Endodermal cell (in vitro differentiated cells): ENCODE results near the gene HOXA4. TPM values are rescaled to one million over a fixed set of nuclear protein-coding genes. Genes with fewer than 3 reads are reported as not detected.

Source experiments
- DNase-seq: peaks from one replicate; pipeline ENCODE4 v3.0.0-alpha.2; 2017
- H3K27ac ChIP-seq: 2 replicates; pipeline ENCODE4 v1.5.1; 2013; ENCODE audit warnings: mild to moderate bottlenecking, low read depth, low read length, moderate library complexity
- H3K27me3 ChIP-seq: 2 replicates; pipeline ENCODE4 v1.6.1; 2013; ENCODE audit warnings: mild to moderate bottlenecking, low read length, moderate library complexity; ENCODE audit not compliant: insufficient read depth, control insufficient read depth, poor library complexity, severe bottlenecking
- H3K36me3 ChIP-seq: 2 replicates; pipeline ENCODE4 v1.7.0; 2013; ENCODE audit warnings: mild to moderate bottlenecking, low read length, moderate library complexity; ENCODE audit not compliant: control insufficient read depth, insufficient read depth
- H3K4me1 ChIP-seq: one replicate; pipeline ENCODE4 v1.7.0; 2013; ENCODE audit warnings: low read length; ENCODE audit not compliant: control insufficient read depth, insufficient read depth
- H3K4me3 ChIP-seq: 2 replicates; pipeline ENCODE4 v1.5.1; 2013; ENCODE audit warnings: mild to moderate bottlenecking, low read length, moderate library complexity
- H3K9ac ChIP-seq: 2 replicates; pipeline ENCODE4 v1.6.1; 2013; ENCODE audit warnings: mild to moderate bottlenecking, low read length, moderate library complexity; ENCODE audit not compliant: poor library complexity, severe bottlenecking; ENCODE audit errors: extremely low read depth
- H3K9me3 ChIP-seq: 2 replicates; pipeline ENCODE4 v1.6.1; 2013; ENCODE audit warnings: mild to moderate bottlenecking, low read length, moderate library complexity; ENCODE audit not compliant: control insufficient read depth
- H3K27ac Mint-ChIP-seq: 2 replicates; pipeline ENCODE4 v1.8.0; 2020; ENCODE audit warnings: mixed read lengths
- H3K27me3 Mint-ChIP-seq: 2 replicates; pipeline ENCODE4 v1.8.0; 2021; ENCODE audit warnings: mild to moderate bottlenecking, mixed read lengths; ENCODE audit not compliant: insufficient read depth
- H3K36me3 Mint-ChIP-seq: 2 replicates; pipeline ENCODE4 v1.8.0; 2020; ENCODE audit warnings: low read depth, mixed read lengths
- H3K4me1 Mint-ChIP-seq: 2 replicates; pipeline ENCODE4 v1.8.0; 2020; ENCODE audit warnings: mixed read lengths
- H3K4me3 Mint-ChIP-seq: 2 replicates; pipeline ENCODE4 v1.8.0; 2020; ENCODE audit warnings: mild to moderate bottlenecking, moderate library complexity, mixed read lengths
- H3K9me3 Mint-ChIP-seq: 2 replicates; pipeline ENCODE4 v1.8.0; 2020; ENCODE audit warnings: mild to moderate bottlenecking, mixed read lengths
- WGBS, 2 experiments: methylation state at CpG; one replicate each; pipeline versions ENCODE4 v1.1.5 to v1.1.7; 2013; ENCODE audit warnings: missing lambda C conversion rate in 2 of 2, mixed read lengths in 1 of 2; ENCODE audit not compliant: insufficient coverage in 1 of 2, insufficient read length in 1 of 2; 5-methylcytosine and 5-hydroxymethylcytosine counted together
- total RNA-seq, 2 donors: library from RNA; stranded (reverse); fragmentation: NEBNext Ultra II Directional in 1 of 2; extraction: Animal tissue kit (Norgen Biotek cat#: 25700) in 1 of 2; gene quantifications; 2 replicates in 1 of 2; 3 replicates in 1 of 2; pipeline ENCODE4 v1.2.1, GENCODE V29; 2021
- TF ChIP-seq, protein P1 (sequence below): fragments of 200-600 bp; sonication (generic); conservative IDR thresholded peaks from 2 replicates; pipeline ENCODE4 v1.5.0; 2021; ENCODE audit warnings: antibody characterized with exemption, mild to moderate bottlenecking

The HOXA4 gene
- total RNA-seq, 2 donors from 2014 or later, result not detected

GRCh38 chr7:27113991-27114769, 16.4 kb downstream of the HOXA4 start:
- no peak for DNase-seq
- peaks cover 4% of the 10 kb centered on the region for H3K9me3 ChIP-seq
- no peaks in the 10 kb centered on the region for H3K9me3 Mint-ChIP-seq
- TF ChIP-seq, protein P1, sequence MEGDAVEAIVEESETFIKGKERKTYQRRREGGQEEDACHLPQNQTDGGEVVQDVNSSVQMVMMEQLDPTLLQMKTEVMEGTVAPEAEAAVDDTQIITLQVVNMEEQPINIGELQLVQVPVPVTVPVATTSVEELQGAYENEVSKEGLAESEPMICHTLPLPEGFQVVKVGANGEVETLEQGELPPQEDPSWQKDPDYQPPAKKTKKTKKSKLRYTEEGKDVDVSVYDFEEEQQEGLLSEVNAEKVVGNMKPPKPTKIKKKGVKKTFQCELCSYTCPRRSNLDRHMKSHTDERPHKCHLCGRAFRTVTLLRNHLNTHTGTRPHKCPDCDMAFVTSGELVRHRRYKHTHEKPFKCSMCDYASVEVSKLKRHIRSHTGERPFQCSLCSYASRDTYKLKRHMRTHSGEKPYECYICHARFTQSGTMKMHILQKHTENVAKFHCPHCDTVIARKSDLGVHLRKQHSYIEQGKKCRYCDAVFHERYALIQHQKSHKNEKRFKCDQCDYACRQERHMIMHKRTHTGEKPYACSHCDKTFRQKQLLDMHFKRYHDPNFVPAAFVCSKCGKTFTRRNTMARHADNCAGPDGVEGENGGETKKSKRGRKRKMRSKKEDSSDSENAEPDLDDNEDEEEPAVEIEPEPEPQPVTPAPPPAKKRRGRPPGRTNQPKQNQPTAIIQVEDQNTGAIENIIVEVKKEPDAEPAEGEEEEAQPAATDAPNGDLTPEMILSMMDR, result no peak
- peaks cover 97% of the 10 kb centered on the region for H3K27me3 ChIP-seq
- no peaks in the 10 kb centered on the region for H3K36me3 Mint-ChIP-seq
- 0% methylated on average over 6 to 12 of the region's 26 CpGs for WGBS, 2 experiments
- H3K4me1 ChIP-seq, result no peaks in the 10 kb centered on the region
- no peaks in the 10 kb centered on the region for H3K36me3 ChIP-seq
- no peak overlapping the region for H3K27ac Mint-ChIP-seq
- peak overlapping the region; percentile 77 for H3K27ac ChIP-seq
- H3K4me1 Mint-ChIP-seq, result peaks cover 5% of the 10 kb centered on the region
- H3K4me3 Mint-ChIP-seq, result no peak overlapping the region
- peaks cover 95% of the 10 kb centered on the region for H3K27me3 Mint-ChIP-seq
- no peak overlapping the region for H3K9ac ChIP-seq
- no peak overlapping the region for H3K4me3 ChIP-seq

GRCh38 chr7:27112955-27113949, 17.3 kb downstream of the HOXA4 start:
- TF ChIP-seq, protein P1, result no peak
- Histone ChIP-seq H3K27me3 (peaks cover 97% of the 10 kb centered on the region), H3K9ac (no peak overlapping the region), H3K27ac (no peak overlapping the region), H3K4me3 (no peak overlapping the region), H3K36me3 (no peaks in the 10 kb centered on the region), H3K4me1 (no peaks in the 10 kb centered on the region), H3K9me3 (peaks cover 4% of the 10 kb centered on the region)
- 1 to 3% methylated on average over 9 to 39 of the region's 57 CpGs for WGBS, 2 experiments
- H3K36me3 Mint-ChIP-seq, result no peaks in the 10 kb centered on the region
- no peak overlapping the region for H3K4me3 Mint-ChIP-seq
- H3K4me1 Mint-ChIP-seq, result peaks cover 7% of the 10 kb centered on the region
- no peaks in the 10 kb centered on the region for H3K9me3 Mint-ChIP-seq
- peaks cover 95% of the 10 kb centered on the region for H3K27me3 Mint-ChIP-seq
- DNase-seq, result peak; percentile 80
- H3K27ac Mint-ChIP-seq, result no peak overlapping the region

GRCh38 chr7:27112361-27112760, 18.2 kb downstream of the HOXA4 start:
- Histone ChIP-seq H3K4me3 (no peak overlapping the region), H3K9me3 (peaks cover 4% of the 10 kb centered on the region), H3K27ac (no peak overlapping the region), H3K4me1 (no peaks in the 10 kb centered on the region), H3K27me3 (peaks cover 97% of the 10 kb centered on the region), H3K9ac (no peak overlapping the region), H3K36me3 (no peaks in the 10 kb centered on the region)
- H3K36me3 Mint-ChIP-seq, result no peaks in the 10 kb centered on the region
- WGBS, 2 experiments, result 41 to 54% methylated on average over 2 to 4 of the region's 4 CpGs
- TF ChIP-seq, protein P1, result no peak
- H3K27me3 Mint-ChIP-seq, result peaks cover 95% of the 10 kb centered on the region
- H3K9me3 Mint-ChIP-seq, result no peaks in the 10 kb centered on the region
- no peak overlapping the region for H3K4me3 Mint-ChIP-seq
- H3K4me1 Mint-ChIP-seq, result peaks cover 8% of the 10 kb centered on the region
- H3K27ac Mint-ChIP-seq, result no peak overlapping the region
- no peak for DNase-seq
